ENCODE measurements around the gene GATD1. TPM values are rescaled to one million over a fixed set of nuclear protein-coding genes. Genes with fewer than 3 reads are reported as not detected.

Gene GATD1
- total RNA-seq, 1 experiment from 2014 or later, result 88.7 TPM

DNA sequence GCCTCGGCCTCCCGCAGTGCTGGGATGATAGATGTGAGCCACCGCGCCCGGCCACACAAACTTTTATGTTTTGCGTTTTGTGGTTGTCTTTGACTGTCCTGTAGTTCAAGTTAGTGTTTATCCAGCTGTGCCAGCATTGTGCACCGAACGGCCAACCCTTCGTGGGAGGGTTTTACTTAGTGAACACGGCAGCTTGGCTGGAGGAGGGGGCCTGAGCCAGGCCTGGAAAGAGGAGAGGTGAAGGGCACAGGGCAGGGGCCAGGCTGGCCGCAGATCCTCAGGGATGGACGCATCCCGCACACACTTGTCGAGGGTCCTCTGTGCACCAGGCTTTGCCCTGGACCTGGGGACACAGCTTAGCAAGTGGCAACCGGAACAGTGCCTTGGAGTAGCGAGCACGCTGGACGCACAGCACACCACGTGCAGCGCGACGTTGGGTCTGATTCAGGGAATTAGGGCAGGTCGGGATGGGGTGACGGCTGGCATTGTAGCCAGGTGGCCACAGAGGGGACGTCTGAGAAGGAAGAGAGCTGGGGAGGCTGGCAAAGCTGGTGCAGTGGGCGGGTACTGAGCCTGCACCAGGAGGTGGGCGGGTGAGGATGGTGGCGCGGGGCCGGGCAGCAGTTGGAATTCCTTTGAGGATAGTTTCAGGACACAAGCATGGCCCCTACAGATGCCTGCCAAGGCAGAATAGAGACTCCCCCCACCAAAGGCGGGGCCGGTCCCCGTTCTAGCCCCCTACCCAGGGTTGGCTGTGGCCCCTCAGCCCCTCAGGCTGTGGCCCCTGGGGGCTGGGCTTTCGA is 57.9 kb downstream of the GATD1 start:
- ATAC-seq (no peak), DNase-seq (ENCODE audit: low read depth, low spot score) (no peak)
- Histone ChIP-seq H4K20me1 (ENCODE audit: insufficient read depth) (no peaks in the 10 kb centered on the region), H3K9me3 (ENCODE audit: control insufficient read depth in 1 of 2, insufficient read depth in 1 of 2, low read depth in 1 of 2, low read length in 2 of 2) (no peaks in the 10 kb centered on the region), H3K4me1 (ENCODE audit: control insufficient read depth in 1 of 2, insufficient read depth in 2 of 2, low read length in 2 of 2) (peaks cover 0 to 12% of the 10 kb centered on the region in 2 experiments; a peak in 2 of 4 replicates), H3K79me2 (ENCODE audit: insufficient read depth, low read length) (peaks cover 8% of the 10 kb centered on the region; the same call in 1 of the 2 replicates), H3K9me2 (ENCODE audit: insufficient read depth) (no peaks in the 10 kb centered on the region), H3K27ac (ENCODE audit: low read depth, low read length) (no peak overlapping the region), H2AFZ (ENCODE audit: low read depth, low read length, poor library complexity, severe bottlenecking) (no peak overlapping the region), H3K27me3 (ENCODE audit: insufficient read depth, low read length) (no peaks in the 10 kb centered on the region), H3K9ac (ENCODE audit: low read length) (no peak overlapping the region), H3K4me3 (replicated peaks in 1 of 2; ENCODE audit: low read depth in 1 of 2, low read length in 2 of 2) (no peak overlapping the region), H3K4me2 (ENCODE audit: low read length) (no peak overlapping the region), H3K36me3 (ENCODE audit: control insufficient read depth in 1 of 2, insufficient read depth in 2 of 2, low read length in 2 of 2) (peaks cover 3 to 8% of the 10 kb centered on the region in 2 experiments; a peak in 2 of 4 replicates)
- BruUV-seq (replicated peaks), result no TSS peak
- CTCF ChIA-PET, result interaction anchor here (1.3 kb wide), 1 partner anchor 24 kb away, joined by 5 read pairs; the partner anchor contains the start of genes DEAF1 and TMEM80
- POLR2A ChIA-PET, result interaction anchor here (0.7 kb wide), 1 partner anchor 55 kb away, joined by 3 read pairs; no protein-coding TSS in a partner anchor
- intact Hi-C loops (cut with micrococcal nuclease), result no loop called here
- no peak for TF ChIP-seq ZFX (IDR thresholded peaks at IDR 0.05)
- TF ChIP-seq CBX3 (IDR thresholded peaks at IDR 0.05; ENCODE audit: low read depth), result no peak
- TF ChIP-seq JUND (IDR thresholded peaks at IDR 0.05), result no peak
- no peak for TF ChIP-seq TCF7L2 (IDR thresholded peaks at IDR 0.05; ENCODE audit: borderline replicate concordance, extremely low read depth, insufficient read depth, insufficient read length)
- no peak for TF ChIP-seq EZH2 (IDR thresholded peaks at IDR 0.05)
- no peak for TF ChIP-seq ELF1 (IDR thresholded peaks at IDR 0.05; ENCODE audit: borderline replicate concordance, low read depth)
- TF ChIP-seq, protein P1, sequence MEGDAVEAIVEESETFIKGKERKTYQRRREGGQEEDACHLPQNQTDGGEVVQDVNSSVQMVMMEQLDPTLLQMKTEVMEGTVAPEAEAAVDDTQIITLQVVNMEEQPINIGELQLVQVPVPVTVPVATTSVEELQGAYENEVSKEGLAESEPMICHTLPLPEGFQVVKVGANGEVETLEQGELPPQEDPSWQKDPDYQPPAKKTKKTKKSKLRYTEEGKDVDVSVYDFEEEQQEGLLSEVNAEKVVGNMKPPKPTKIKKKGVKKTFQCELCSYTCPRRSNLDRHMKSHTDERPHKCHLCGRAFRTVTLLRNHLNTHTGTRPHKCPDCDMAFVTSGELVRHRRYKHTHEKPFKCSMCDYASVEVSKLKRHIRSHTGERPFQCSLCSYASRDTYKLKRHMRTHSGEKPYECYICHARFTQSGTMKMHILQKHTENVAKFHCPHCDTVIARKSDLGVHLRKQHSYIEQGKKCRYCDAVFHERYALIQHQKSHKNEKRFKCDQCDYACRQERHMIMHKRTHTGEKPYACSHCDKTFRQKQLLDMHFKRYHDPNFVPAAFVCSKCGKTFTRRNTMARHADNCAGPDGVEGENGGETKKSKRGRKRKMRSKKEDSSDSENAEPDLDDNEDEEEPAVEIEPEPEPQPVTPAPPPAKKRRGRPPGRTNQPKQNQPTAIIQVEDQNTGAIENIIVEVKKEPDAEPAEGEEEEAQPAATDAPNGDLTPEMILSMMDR (IDR thresholded peaks at IDR 0.05 in 2 of 3, conservative IDR thresholded peaks at IDR 0.05 in 1 of 3; ENCODE audit: borderline replicate concordance in 1 of 3, insufficient read depth in 1 of 3, low read depth in 2 of 3, low read length in 2 of 3), result no peak
- no peak for TF ChIP-seq SIN3A (IDR thresholded peaks at IDR 0.05; ENCODE audit: low read depth)
- no peak for TF ChIP-seq SP1 (IDR thresholded peaks at IDR 0.05; ENCODE audit: low read depth)
- no peak for TF ChIP-seq SRF (IDR thresholded peaks at IDR 0.05; ENCODE audit: low read depth)
- TF ChIP-seq, protein P2, sequence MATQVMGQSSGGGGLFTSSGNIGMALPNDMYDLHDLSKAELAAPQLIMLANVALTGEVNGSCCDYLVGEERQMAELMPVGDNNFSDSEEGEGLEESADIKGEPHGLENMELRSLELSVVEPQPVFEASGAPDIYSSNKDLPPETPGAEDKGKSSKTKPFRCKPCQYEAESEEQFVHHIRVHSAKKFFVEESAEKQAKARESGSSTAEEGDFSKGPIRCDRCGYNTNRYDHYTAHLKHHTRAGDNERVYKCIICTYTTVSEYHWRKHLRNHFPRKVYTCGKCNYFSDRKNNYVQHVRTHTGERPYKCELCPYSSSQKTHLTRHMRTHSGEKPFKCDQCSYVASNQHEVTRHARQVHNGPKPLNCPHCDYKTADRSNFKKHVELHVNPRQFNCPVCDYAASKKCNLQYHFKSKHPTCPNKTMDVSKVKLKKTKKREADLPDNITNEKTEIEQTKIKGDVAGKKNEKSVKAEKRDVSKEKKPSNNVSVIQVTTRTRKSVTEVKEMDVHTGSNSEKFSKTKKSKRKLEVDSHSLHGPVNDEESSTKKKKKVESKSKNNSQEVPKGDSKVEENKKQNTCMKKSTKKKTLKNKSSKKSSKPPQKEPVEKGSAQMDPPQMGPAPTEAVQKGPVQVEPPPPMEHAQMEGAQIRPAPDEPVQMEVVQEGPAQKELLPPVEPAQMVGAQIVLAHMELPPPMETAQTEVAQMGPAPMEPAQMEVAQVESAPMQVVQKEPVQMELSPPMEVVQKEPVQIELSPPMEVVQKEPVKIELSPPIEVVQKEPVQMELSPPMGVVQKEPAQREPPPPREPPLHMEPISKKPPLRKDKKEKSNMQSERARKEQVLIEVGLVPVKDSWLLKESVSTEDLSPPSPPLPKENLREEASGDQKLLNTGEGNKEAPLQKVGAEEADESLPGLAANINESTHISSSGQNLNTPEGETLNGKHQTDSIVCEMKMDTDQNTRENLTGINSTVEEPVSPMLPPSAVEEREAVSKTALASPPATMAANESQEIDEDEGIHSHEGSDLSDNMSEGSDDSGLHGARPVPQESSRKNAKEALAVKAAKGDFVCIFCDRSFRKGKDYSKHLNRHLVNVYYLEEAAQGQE (IDR thresholded peaks at IDR 0.05; ENCODE audit: low read depth), result no peak
- TF ChIP-seq, protein P3, sequence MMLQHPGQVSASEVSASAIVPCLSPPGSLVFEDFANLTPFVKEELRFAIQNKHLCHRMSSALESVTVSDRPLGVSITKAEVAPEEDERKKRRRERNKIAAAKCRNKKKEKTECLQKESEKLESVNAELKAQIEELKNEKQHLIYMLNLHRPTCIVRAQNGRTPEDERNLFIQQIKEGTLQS (IDR thresholded peaks at IDR 0.05), result no peak
- no peak for TF ChIP-seq EZH2phosphoT487 (IDR thresholded peaks at IDR 0.05; ENCODE audit: borderline replicate concordance)
- no peak for TF ChIP-seq YY1 (IDR thresholded peaks at IDR 0.05; ENCODE audit: extremely low read depth, insufficient replicate concordance, low read depth, low read length)
- TF ChIP-seq, protein P4, sequence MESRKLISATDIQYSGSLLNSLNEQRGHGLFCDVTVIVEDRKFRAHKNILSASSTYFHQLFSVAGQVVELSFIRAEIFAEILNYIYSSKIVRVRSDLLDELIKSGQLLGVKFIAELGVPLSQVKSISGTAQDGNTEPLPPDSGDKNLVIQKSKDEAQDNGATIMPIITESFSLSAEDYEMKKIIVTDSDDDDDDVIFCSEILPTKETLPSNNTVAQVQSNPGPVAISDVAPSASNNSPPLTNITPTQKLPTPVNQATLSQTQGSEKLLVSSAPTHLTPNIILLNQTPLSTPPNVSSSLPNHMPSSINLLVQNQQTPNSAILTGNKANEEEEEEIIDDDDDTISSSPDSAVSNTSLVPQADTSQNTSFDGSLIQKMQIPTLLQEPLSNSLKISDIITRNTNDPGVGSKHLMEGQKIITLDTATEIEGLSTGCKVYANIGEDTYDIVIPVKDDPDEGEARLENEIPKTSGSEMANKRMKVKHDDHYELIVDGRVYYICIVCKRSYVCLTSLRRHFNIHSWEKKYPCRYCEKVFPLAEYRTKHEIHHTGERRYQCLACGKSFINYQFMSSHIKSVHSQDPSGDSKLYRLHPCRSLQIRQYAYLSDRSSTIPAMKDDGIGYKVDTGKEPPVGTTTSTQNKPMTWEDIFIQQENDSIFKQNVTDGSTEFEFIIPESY (IDR thresholded peaks at IDR 0.05; ENCODE audit: extremely low read depth, insufficient replicate concordance, low read length), result no peak
- no peak for TF ChIP-seq ZNF274 (IDR thresholded peaks at IDR 0.05; ENCODE audit: low read depth, low read length)
- no peak for TF ChIP-seq EGR1 (IDR thresholded peaks at IDR 0.05; ENCODE audit: low read depth)
- TF ChIP-seq FOSL1 (IDR thresholded peaks at IDR 0.05; ENCODE audit: low read depth), result no peak
- RAD21 ChIA-PET (ENCODE audit: low non-redundant PET in 1 of 2, low total read pairs in 2 of 2, uncharacterized antibody in 2 of 2, unreplicated experiment in 2 of 2), result no interaction called here
